GM21515 (cell line): ENCODE measurements around the gene ACOX3.

Experiments used
- ATAC-seq: cut with Tn5 transposase; IDR thresholded peaks from one replicate; pipeline ENCODE4 v1.9.1; 2021; ENCODE audit not compliant: unreplicated experiment

ACOX3 gene

GRCh38 chr4:8468746-8469535 lies 28.4 kb upstream of the ACOX3 start:
- ATAC-seq, result peak; percentile 69

- ATAC-seq, result no peak
These were observed 26.5 kb upstream of the ACOX3 start for GRCh38 chr4:8467016-8467415.

DNA sequence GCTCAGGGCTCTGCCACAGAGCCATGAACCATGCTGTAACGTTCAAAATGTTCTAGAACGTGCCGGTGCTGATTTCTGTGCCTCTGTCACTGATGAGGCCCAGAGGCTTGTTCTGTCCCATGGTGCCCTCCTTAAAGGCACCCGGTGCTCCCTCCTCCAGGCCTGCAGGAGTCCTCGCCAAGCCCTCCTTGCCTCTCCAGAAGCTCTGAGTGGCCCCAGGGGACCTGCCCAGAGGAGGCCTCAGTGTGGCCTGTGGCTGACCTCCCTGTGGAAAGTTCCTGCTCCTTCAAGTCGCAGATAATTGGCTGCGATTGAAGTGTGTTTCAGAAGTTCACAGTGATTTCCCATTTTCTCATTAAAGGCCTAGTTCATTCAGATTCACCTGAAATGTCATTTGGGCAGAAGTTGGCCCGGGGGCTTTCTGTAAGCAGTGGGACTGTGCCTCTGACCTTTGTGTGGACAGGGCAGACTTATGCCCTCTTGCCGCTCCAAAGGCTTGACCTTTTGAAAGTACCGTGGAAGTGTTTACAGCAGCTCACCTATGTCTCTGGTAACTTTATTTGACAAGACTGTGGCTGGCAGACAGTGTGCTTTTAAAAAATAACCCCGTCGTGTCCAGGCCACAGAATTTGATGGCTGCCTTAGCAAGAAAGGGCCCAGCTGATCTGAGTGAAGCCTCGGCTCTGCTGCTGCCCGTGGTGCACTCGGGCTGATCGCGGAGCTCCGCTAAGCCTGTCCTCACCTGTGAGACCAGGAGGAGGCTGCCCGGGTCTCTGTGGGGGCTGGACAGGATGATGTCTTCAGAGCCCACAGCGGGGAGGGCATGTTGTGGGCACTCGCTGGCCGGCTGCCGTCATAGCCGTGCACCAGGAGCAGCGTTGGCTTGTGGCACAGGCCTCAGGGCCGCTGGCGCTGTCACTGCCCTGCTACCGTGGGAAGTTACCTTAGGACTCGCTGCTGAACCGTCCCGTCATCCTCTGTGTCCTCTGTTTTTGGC lies 25.4 kb upstream of the ACOX3 start:
- ATAC-seq, result no peak

DNA sequence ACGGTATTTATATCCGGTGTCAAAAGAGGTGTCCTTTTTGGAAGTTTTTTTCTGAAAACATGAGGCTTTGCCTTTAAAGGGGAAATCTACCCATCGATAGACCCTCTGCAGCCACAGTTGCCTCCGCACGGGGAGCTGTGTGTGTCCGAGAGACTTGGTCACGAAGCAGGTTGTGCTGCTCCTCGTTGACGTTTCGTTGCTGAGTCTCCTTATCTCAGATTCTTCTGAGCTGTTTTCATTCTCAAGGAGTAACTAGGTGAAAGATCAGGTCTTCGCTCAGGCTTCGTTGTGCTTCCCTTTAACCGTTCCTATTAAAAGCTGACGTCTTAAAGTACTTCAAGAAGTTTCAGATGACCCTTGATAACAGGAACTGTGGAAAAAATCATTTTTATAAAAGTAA lies 23.9 kb upstream of the ACOX3 start:
- ATAC-seq, result no peak

GRCh38 chr4:8463811-8464210 lies 23.3 kb upstream of the ACOX3 start:
- no peak for ATAC-seq

DNA sequence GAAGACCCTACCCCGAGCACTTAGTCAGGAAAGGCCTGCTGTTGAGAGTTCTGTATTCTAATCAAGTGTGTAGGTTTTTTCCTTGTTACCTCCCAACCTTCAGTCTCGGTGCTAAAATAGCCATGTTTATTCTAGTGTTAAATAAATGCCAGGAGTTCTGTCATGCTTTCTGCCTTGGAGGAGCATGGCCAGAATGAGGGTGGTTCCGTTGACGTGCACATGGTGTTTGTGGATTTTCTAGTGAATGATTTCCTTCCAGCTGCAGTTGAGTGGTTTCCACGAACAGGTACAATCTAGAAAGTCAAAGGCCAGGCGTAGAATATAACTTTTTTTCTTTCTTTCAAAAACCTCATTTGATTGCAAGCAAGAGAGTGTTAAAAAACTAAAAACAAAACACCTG lies 21.1 kb upstream of the ACOX3 start:
- no peak for ATAC-seq

GRCh38 chr4:8461086-8461485 lies 20.6 kb upstream of the ACOX3 start:
- ATAC-seq, result no peak

DNA sequence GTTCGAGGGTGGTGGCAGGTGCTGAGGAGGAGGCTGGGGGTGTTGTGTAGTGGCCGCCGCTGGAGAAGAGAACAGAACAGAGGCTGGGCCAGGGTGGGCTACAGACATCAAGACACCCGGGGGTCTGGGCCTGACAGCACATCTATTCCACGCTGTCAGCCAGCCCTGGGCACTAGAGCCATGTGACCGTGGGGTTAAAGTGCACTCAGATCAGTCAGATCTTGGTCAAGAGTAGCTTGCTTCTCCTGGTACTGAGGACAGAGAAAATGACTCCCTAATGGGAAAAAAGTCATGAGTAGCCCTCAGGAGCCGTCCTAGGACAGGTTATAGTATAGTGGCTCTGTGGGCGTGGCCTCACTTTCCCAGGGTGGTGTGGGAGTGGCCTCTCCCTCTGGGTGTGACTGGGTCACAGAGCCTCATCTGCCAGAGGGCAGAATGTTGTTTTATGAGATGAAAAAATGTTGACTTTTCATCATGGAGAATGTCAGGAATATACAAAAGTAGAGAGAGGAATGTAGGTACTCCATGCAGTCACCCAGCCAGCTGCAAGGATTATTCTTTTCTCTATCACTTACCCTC lies 19.4 kb upstream of the ACOX3 start:
- no peak for ATAC-seq

GRCh38 chr4:8457646-8458252 lies 17.2 kb upstream of the ACOX3 start:
- no peak for ATAC-seq

DNA sequence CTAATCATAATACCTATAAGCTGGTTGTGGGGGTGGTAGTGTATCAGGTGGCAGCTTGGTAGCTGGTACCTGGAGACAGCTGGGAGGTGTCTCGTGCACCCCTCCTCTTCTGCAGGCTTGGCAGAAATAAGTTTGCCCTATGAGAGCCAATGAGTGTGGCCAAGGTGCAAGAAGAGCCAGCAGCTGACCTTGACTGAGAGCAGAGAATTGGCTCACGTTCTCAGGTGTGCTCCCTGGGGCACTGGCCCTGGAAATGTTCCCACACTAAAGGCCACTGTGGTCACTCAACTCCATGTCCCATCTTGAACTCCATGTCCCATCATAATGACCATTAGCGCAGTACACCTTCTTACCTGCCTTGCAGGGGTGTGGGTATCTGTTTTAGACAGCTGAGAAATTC lies 13.4 kb upstream of the ACOX3 start:
- no peak for ATAC-seq

GRCh38 chr4:8451440-8452182 lies 11.1 kb upstream of the ACOX3 start:
- no peak for ATAC-seq

- no peak for ATAC-seq
These were observed 5.6 kb upstream of the ACOX3 start for GRCh38 chr4:8446122-8446521.

DNA sequence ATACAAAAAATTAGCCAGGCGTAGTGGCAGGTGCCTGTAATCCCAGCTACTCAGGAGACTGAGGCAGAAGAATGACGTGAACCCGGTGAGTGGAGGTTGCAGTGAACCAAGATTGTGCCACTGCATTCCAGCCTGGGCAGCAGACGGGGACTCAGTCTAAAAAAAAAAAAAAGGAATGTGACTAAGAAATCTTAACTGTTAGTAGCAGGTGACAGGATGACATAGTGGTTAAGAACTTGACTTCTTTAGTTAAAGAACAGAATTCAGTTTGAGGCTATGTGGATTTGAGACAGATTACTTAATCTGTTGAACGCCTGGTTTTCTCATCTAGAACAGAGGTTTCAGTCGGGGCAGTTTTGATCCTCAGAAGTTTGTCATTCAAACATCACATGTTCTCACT lies 3.3 kb upstream of the ACOX3 start:
- ATAC-seq, result no peak

DNA sequence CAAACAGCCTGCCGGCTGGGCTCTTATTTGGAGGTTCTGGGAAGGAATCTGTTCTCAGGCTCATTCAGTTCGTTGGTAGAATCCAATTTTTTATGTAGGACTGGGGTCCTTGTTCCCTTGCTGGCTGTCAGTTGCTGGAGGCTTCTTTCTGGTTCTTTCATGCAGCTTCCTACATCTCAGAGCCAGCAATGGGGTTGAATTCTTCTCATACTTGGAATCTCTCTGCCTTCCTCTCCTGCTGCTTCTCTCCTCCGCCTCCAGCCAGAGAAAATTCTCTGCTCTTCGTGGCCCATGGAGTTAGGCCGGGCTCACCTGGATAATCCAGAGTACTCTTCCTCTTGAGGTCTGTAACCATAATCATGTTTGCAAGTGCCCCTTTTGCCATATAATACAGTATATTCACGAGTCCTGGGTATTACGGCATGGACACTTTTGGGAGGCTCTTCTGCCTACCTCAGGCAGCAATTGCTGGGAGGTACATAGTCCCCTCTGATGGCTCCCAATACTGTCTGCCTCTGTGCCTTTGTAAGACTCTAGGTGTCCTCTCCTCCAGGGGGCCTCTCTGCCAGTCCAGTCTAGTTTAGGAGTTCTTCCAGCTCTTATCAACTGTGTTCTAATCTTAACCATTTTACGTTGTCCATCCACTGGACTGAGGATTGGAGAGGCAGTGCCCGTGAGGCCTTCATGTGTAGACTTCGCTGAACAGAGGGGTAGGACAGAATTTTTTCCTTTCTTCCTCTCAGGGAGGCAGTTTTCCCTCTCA lies 2.3 kb upstream of the ACOX3 start:
- no peak for ATAC-seq

GRCh38 chr4:8441499-8442091 lies 1.1 kb upstream of the ACOX3 start:
- ATAC-seq, result no peak

GRCh38 chr4:8439914-8440491 lies 520 bp downstream of the ACOX3 start:
- peak; percentile 27 for ATAC-seq

DNA sequence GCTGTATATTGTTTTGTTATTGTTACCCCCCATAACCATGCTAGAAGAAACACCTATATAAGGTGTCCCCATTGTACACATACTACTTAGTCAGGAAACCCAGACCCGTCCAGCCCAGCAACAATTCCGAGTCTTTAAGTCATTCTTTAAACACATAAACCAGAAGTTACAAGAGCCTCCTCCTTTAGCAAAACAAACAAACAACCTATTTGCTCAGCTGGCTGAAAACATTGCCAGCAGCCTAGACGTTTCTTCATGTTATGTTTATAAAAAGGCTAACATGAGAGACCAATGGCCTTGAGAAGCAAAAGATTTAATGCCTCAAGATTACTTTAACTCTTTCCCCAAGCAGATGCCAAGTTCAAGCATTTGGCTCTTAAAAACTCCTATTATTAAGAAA lies 1.4 kb downstream of the ACOX3 start:
- no peak for ATAC-seq

DNA sequence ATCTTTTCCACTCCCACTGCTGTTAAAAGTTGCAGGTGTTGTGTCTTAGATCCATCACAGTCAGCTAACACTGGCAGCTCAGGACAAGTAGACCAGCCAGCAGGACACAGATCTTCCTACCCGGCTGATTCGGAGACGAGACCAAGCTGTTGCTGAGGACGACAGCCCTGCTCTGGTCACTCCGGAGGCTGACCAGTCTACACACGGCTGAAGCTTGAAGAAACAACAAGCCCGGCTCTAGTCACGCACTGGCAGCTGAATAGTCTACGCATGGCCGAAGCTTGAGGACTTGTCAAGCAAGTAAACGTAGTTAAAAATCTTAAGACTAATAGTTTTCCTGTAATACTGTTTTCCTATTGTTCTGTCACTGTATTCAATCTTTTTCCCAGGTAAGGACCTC lies 1.8 kb downstream of the ACOX3 start:
- no peak for ATAC-seq

- no peak for ATAC-seq
These were observed 3.2 kb downstream of the ACOX3 start for GRCh38 chr4:8437281-8437680.
